Activated CD4-positive, alpha-beta T cell treated with anti-CD3 and anti-CD28 coated beads, Interleukin-2, amount 50 U/mL, for 24 hours (primary cell): ENCODE results near the gene ASPRV1.

Source experiments
- DNase-seq, 2 donors: peaks; one replicate each; pipeline ENCODE4 v3.0.0-alpha.2; 2020; ENCODE audit warnings: low read depth in 1 of 2, low spot score in 1 of 2

ASPRV1 gene

GRCh38 chr2:69989009-69989408, 27.6 kb upstream of the ASPRV1 start:
- DNase-seq = no peak

GRCh38 chr2:69988086-69988635, 26.7 kb upstream of the ASPRV1 start:
- DNase-seq = no peak

- DNase-seq = no peak
Observed at GRCh38 chr2:69986691-69987090, 25.3 kb upstream of the ASPRV1 start.

GRCh38 chr2:69985688-69986087, 24.3 kb upstream of the ASPRV1 start:
- no peak for DNase-seq

- no peak for DNase-seq
Observed at GRCh38 chr2:69985216-69985615, 23.8 kb upstream of the ASPRV1 start.

DNA sequence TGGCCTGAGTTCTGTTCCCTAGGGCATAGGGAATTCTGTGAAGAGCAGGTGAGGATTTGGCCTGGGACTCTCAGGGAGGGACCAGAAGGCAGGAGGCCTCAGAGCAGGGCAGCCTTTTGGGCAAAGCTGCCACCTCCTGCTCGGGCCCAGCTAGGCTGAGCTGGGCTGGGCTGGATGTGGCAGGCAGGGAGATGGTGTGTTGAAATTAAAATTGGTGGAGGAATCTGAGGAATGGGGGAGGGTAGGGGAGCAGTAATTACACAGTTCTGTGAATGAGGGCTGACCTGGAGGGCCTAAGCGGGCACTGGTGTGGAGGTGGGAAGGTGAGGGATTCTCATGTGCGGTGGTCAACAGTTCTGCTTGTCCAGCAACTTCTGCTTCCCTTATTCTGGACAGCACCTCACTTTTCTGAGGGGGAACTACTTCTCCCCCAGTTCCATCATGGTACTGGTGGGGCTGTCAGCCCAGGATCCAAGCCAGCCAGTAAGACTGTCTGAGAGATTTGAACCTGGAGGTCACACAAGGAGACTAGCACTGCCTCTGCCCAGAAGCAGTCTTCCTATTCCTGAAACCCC, 22.0 kb upstream of the ASPRV1 start:
- no peak for DNase-seq

DNA sequence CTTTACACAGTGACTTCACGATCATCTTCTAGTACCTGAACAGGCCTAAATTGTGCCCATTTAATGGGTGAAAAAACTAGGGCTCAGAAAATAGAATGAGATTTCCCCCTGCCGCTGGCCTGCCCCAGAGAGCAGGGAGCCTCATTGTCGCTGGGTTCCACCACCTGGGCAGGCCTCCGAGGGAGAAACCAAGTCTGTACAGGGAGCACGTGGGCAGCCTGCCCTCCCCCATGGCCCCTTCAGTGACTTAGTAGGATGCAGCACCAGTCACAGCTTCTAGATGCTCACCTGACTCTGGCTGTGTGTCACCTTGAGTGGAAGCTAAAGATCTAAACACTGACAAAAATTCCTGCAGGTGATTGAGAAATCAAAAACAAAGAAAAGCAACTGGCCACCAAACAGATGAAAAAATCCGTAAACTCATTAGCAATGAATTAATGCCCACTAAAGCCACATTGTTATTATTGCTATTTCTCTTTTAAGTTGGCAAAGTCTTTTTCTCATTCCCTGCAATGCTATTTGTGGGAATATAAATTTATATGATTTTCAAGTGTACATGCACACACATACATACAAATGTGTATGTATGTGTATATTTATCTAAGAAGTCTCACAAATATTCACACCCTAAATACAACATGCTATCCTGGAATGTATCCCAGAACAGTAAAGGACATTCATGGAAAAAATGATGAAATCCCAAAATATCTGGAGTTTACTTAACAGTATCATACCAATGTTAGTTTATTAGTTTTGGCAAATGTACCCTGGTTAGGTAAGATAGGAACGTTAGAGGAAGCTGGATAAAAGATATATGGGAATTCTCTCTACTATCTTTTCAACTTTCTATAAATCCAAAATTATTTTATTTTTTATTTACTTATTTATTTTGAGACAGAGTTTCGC, 18.7 kb upstream of the ASPRV1 start:
- no peak for DNase-seq

GRCh38 chr2:69977906-69978482, 16.6 kb upstream of the ASPRV1 start:
- no peak for DNase-seq

- DNase-seq = no peak
Observed at GRCh38 chr2:69977186-69977585, 15.8 kb upstream of the ASPRV1 start.

DNA sequence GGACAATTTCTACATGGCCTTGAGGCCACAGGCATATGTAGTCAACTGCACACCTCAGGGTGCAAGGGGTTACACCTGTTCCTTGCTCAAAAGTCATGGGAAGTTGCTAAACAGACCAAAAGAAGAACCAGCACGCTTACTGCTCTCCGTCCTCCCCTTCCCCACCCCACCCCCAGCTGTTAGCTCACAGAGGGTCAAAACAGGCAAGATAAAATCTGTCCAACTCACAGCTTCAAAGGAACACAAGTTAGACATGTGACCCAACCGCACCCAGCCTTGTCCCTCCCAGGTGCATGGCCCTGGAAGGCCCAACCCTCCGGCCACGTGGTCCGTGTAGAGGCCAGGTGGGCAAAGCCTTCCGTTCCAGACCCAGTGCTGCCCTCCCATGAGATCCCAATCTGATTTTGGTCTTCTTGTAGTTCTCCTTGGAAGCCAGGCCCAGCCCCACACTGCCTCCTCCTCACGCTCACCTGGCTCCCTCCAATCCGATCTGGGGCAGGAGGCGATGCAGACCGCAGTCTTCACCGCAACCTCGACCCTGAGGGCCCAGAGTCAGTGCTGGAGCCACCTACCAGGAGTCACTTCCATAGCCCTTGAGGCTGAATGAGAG, 14.5 kb upstream of the ASPRV1 start:
- DNase-seq = no peak

DNA sequence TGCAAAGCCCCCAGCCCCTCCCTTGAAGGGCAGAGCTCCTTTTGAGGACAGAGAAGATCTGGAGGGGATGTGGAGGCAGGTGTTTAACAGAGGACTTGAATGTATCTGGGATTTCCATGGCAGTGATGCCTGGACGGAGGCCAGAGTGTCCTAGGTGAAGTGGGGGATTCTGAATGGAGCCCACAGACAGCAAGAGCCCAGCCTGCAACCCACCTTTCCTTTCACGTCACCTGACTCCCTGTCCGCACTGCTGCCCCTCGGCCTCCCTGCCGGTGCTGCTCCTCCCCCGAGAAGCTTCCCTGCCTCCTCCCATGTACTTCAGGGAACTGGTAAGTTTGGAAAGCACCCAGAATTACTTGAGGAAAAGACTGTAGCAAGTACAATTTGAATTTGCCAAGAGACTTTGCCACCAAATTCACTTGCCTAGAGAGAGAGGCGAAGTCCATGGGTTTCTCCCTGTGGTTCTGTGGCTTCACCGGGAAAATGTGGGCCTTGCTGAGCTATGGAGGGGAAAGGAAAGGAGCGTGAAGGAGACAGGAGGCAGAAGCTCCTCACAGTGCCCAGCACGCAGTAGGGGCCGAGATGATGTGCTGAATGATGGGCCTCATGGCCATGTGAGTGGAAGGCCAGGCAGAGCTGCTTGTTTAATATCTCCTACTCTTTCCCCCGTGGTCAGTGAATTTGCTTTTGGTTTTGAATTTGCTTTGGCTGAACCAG, 13.9 kb upstream of the ASPRV1 start:
- DNase-seq = no peak

DNA sequence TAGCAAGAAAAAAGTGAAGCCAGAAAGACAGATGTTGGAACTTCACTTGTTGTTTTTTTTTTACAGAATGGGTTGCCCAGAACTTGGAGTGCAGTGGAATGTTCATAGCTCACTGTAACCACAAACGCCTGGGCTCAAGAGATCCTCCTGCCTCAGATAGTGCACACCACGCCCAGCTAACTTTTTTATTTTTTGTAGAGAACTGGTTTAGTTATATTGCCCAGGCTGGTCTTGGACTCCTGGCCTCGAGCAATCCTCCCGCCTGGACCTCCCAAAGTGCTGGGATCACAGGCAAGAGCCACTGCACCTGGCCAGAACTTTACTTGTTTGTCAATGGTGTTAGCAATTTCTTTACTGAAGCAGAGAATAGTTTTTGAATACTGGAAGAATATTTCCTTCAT, 11.9 kb upstream of the ASPRV1 start:
- no peak for DNase-seq

GRCh38 chr2:69972822-69973221, 11.4 kb upstream of the ASPRV1 start:
- DNase-seq = no peak

GRCh38 chr2:69969991-69970390, 8.6 kb upstream of the ASPRV1 start:
- no peak for DNase-seq

GRCh38 chr2:69969126-69969983, 7.9 kb upstream of the ASPRV1 start:
- DNase-seq = no peak

DNA sequence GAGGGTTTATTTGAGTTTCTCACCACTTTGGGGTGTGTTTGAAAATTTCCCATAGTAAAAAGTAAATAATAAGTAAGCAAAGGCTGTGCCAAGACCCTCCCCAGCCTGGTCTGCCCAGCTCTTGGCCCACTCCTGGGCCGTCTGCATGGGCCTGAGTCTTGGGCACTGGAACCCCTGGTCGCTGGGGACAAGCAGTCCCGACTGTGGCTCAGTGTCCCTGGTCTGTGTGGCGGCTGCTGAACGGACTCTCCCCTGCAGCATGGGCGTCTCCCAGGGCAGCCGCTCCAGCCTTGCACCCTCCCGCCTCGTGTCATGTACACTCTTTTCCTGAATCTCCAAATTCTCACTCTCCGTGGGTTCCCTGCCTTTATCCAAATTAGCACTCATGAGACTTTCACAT, 7.2 kb upstream of the ASPRV1 start:
- no peak for DNase-seq

DNA sequence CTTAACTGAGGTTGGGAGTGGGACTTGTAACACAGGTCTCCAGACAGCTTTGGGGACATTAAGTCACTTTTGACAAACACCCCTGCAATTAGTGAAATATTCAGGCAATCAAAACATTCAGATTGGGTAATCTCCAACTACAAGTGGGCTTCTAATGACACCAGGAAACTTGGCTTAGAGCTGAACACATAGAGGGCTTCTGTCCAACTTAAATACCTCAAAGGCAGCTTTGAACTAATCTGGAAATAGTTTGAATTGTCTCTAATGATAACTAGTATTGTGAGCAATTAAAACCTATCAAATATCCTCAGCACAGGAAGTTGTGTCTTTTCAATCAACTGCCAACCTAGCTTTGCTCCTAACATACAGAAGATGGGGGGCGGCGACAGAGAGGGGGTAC, 5.1 kb upstream of the ASPRV1 start:
- no peak for DNase-seq

- DNase-seq = no peak
Observed at GRCh38 chr2:69965756-69966445, 4.5 kb upstream of the ASPRV1 start.

GRCh38 chr2:69964353-69964841, 3.0 kb upstream of the ASPRV1 start:
- DNase-seq = no peak
